IMR-90 (cell line): ENCODE data around the gene SYCP3. TPM values are rescaled to one million over a fixed set of nuclear protein-coding genes. Genes with fewer than 3 reads are reported as not detected.

ENCODE experiments used
- ATAC-seq: fragments of 200-7000 bp; cut with Tn5 transposase; 2 replicates; pipeline ENCODE4 v1.9.1; 2020; ENCODE audit warnings: low read depth, mild to moderate bottlenecking, moderate library complexity
- BruUV-seq: library from RNA; stranded (reverse); fragments of 400-500 nt; replicated peaks from 2 replicates; lab custom pipeline; 2021; lab: Mats Ljungman, UMichigan
- CTCF ChIA-PET: fragments of 300-600 bp; formaldehyde crosslinking; extraction: SDS; loops from one replicate; lab custom pipeline; 2021; ENCODE audit warnings: antibody characterized with exemption; lab: Yijun Ruan, JAX
- POLR2A ChIA-PET: fragments of 300-600 bp; sonication (Branson Sonifier 250); formaldehyde crosslinking; loops from one replicate; lab custom pipeline; 2022; ENCODE audit warnings: antibody characterized with exemption; ENCODE audit not compliant: unreplicated experiment; lab: Charles Lee
- DNase-seq: peaks from one replicate; pipeline ENCODE4 v3.0.0; 2013
- H2AFZ ChIP-seq: replicated peaks from 2 replicates; pipeline ENCODE3; 2013; ENCODE audit warnings: low read length, mild to moderate bottlenecking; ENCODE audit not compliant: poor library complexity
- H2AK5ac ChIP-seq: 2 replicates; pipeline ENCODE4 v1.6.1; 2013; ENCODE audit warnings: low read depth, low read length, inconsistent platforms
- H2AK9ac ChIP-seq: replicated peaks from 2 replicates; pipeline ENCODE3; 2013; ENCODE audit warnings: mild to moderate bottlenecking, low read depth, low read length, moderate library complexity; ENCODE audit not compliant: poor library complexity
- H2BK120ac ChIP-seq: 2 replicates; pipeline ENCODE4 v1.6.1; 2013; ENCODE audit warnings: low read depth, low read length, inconsistent platforms
- H2BK15ac ChIP-seq: 3 replicates; pipeline ENCODE4 v1.6.1; 2013; ENCODE audit warnings: low read depth, low read length, inconsistent platforms
- H2BK20ac ChIP-seq: 2 replicates; pipeline ENCODE4 v1.6.1; 2013; ENCODE audit warnings: low read depth, mild to moderate bottlenecking, inconsistent platforms, low read length, moderate library complexity
- H2BK5ac ChIP-seq: 2 replicates; pipeline ENCODE4 v1.6.1; 2013; ENCODE audit warnings: mild to moderate bottlenecking, low read depth, low read length, inconsistent platforms; ENCODE audit not compliant: poor library complexity, severe bottlenecking
- H3K14ac ChIP-seq: replicated peaks from 2 replicates; pipeline ENCODE4 v1.6.1; 2013; ENCODE audit warnings: low read depth, low read length, inconsistent platforms
- H3K18ac ChIP-seq: 2 replicates; pipeline ENCODE4 v1.6.1; 2013; ENCODE audit warnings: low read depth, low read length, control low read depth
- H3K23ac ChIP-seq: 2 replicates; pipeline ENCODE4 v1.6.1; 2013; ENCODE audit warnings: low read depth, low read length, inconsistent platforms
- H3K27ac ChIP-seq: 2 replicates; pipeline ENCODE4 v1.5.1; 2013; ENCODE audit warnings: mild to moderate bottlenecking, control low read depth, low read length; ENCODE audit not compliant: insufficient read depth
- H3K27me3 ChIP-seq: 2 replicates; pipeline ENCODE4 v1.6.1; 2013; ENCODE audit warnings: low read length; ENCODE audit not compliant: control insufficient read depth, insufficient read depth
- H3K36me3 ChIP-seq: 2 replicates; pipeline ENCODE4 v1.6.1; 2013; ENCODE audit warnings: low read length, mixed read lengths; ENCODE audit not compliant: control insufficient read depth, insufficient read depth
- H3K4ac ChIP-seq: 2 replicates; pipeline ENCODE4 v1.6.1; 2013; ENCODE audit warnings: low read depth, low read length, inconsistent platforms
- H3K4me1 ChIP-seq: 2 replicates; pipeline ENCODE4 v1.6.1; 2013; ENCODE audit warnings: low read length, mixed read lengths; ENCODE audit not compliant: control insufficient read depth, insufficient read depth
- H3K4me2 ChIP-seq: 2 replicates; pipeline ENCODE4 v1.6.1; 2013; ENCODE audit warnings: low read depth, mild to moderate bottlenecking, control low read depth, low read length, moderate library complexity
- H3K4me3 ChIP-seq: 2 replicates; pipeline ENCODE4 v1.5.1; 2013; ENCODE audit warnings: low read depth, mild to moderate bottlenecking, control low read depth, low read length, moderate library complexity; ENCODE audit not compliant: insufficient read depth
- H3K56ac ChIP-seq: 2 replicates; pipeline ENCODE4 v1.6.1; 2013; ENCODE audit warnings: low read length, inconsistent platforms; ENCODE audit not compliant: insufficient read depth; ENCODE audit errors: extremely low read depth
- H3K79me1 ChIP-seq, 2 experiments: 2 replicates each; pipeline ENCODE4 v1.6.1; 2013; ENCODE audit warnings: low read length in 2 of 2, inconsistent platforms in 1 of 2, low read depth in 1 of 2
- H3K9ac ChIP-seq: 2 replicates; pipeline ENCODE4 v1.6.1; 2013; ENCODE audit warnings: low read depth, low read length, control low read depth
- H3K9me1 ChIP-seq: 2 replicates; pipeline ENCODE4 v1.6.1; 2013; ENCODE audit warnings: low read length, inconsistent platforms; ENCODE audit not compliant: insufficient read depth
- H3K9me3 ChIP-seq: 2 replicates; pipeline ENCODE4 v1.6.1; 2013; ENCODE audit warnings: low read length; ENCODE audit not compliant: control insufficient read depth, insufficient read depth
- H4K20me1 ChIP-seq: 2 replicates; pipeline ENCODE4 v1.6.1; 2013; ENCODE audit warnings: low read length, inconsistent platforms; ENCODE audit not compliant: insufficient read depth
- H4K5ac ChIP-seq: 2 replicates; pipeline ENCODE4 v1.6.1; 2013; ENCODE audit warnings: mild to moderate bottlenecking, low read depth, low read length, control low read depth
- H4K8ac ChIP-seq, 2 experiments: 2 replicates each; pipeline ENCODE4 v1.6.1; 2013; ENCODE audit warnings: low read depth in 2 of 2, low read length in 2 of 2, control low read depth in 1 of 2, inconsistent platforms in 1 of 2
- H4K91ac ChIP-seq: 2 replicates; pipeline ENCODE4 v1.6.1; 2013; ENCODE audit warnings: low read depth, low read length, inconsistent platforms; ENCODE audit not compliant: insufficient read depth
- ELK1 ChIP-seq: fragments of 150-350 bp; IDR thresholded peaks from 2 replicates; pipeline ENCODE4 v1.6.1; 2016; ENCODE audit warnings: low read depth, mild to moderate bottlenecking, low read length, moderate library complexity, borderline replicate concordance
- USF2 ChIP-seq: fragments of 150-350 bp; IDR thresholded peaks from 2 replicates; pipeline ENCODE4 v1.6.1; 2017; ENCODE audit warnings: mild to moderate bottlenecking, antibody characterized with exemption, low read length, low read depth
- WGBS, 2 experiments: methylation state at CpG; one replicate each; pipeline versions ENCODE4 v1.1.5 to v1.1.7; 2013; ENCODE audit warnings: missing lambda C conversion rate in 2 of 2; ENCODE audit not compliant: insufficient read length in 1 of 2; ENCODE audit errors: extremely low coverage in 2 of 2; 5-methylcytosine and 5-hydroxymethylcytosine counted together
- dilution Hi-C: fragments of 300-500 bp; cut with HindIII; formaldehyde crosslinking; loops from one replicate; pipeline ENCODE4 v1.14.3; 2018; ENCODE audit warnings: low sequenced_read_pairs; ENCODE audit not compliant: unreplicated experiment
- in situ Hi-C: fragments of 300-500 bp; cut with MboI; formaldehyde crosslinking; loops from 3 replicates; pipeline ENCODE4 v1.14.3; 2019; ENCODE audit warnings: low sequenced_read_pairs, inconsistent platforms, mixed read lengths
- intact Hi-C: fragments of 100-400 bp; cut with micrococcal nuclease; formaldehyde crosslinking; loops from 2 replicates; pipeline ENCODE4 v1.10.0; 2022
- polyA plus RNA-seq, 3 experiments: library from polyadenylated mRNA; depleted of rRNA; stranded (reverse); fragments of >200 nt; gene quantifications; 2 replicates each; pipeline ENCODE4 v1.2.3, GENCODE V29; 2012; ENCODE audit warnings: low replicate concordance in 1 of 3
- total RNA-seq: library from RNA; depleted of rRNA; stranded (reverse); fragments of >200 nt; gene quantifications from 2 replicates; pipeline ENCODE4 v1.2.3, GENCODE V29; 2012

The SYCP3 gene
- total and polyA plus RNA-seq, 2 of the 4 experiments (the other 2 are of a cell fraction) = 0.07 TPM; not detected in 1

- ATAC-seq = no peak
- H3K4me2 ChIP-seq = no peak overlapping the region
- H2BK20ac ChIP-seq = no peak overlapping the region
- no peak overlapping the region for H2BK5ac ChIP-seq
- in situ Hi-C loops = no loop called here
- no peak for TF ChIP-seq ELK1
- no peak for TF ChIP-seq USF2
- H2AFZ ChIP-seq = no peak overlapping the region
- dilution Hi-C loops = no loop called here
- DNase-seq = no peak
- H2BK15ac ChIP-seq = no peak overlapping the region
- no peak overlapping the region for H3K23ac ChIP-seq
- ChIA-PET POLR2A (no interaction called here), CTCF (no interaction called here)
- no peak overlapping the region for H3K56ac ChIP-seq
- H4K91ac ChIP-seq = no peak overlapping the region
- no peak overlapping the region for H4K5ac ChIP-seq
- no peaks in the 10 kb centered on the region for H3K36me3 ChIP-seq
- no peak overlapping the region for H3K4me3 ChIP-seq
- H3K27ac ChIP-seq = no peak overlapping the region
- BruUV-seq = no TSS peak
- no peak overlapping the region for H3K9ac ChIP-seq
- no peaks in the 10 kb centered on the region for H3K79me1 ChIP-seq
- H2BK120ac ChIP-seq = no peak overlapping the region
- no CpG with 5 or more reads among the region's 1 CpG for WGBS, 2 experiments
- no peaks in the 10 kb centered on the region for H3K9me1 ChIP-seq
- intact Hi-C loops = no loop called here
- peaks cover 5% of the 10 kb centered on the region for H3K4me1 ChIP-seq
- H3K27me3 ChIP-seq = no peaks in the 10 kb centered on the region
- no peak overlapping the region for H2AK5ac ChIP-seq
- H2AK9ac ChIP-seq = no peak overlapping the region
- no peak overlapping the region for H4K8ac ChIP-seq
- H3K14ac ChIP-seq = no peak overlapping the region
- H4K20me1 ChIP-seq = no peaks in the 10 kb centered on the region
- H3K18ac ChIP-seq = no peak overlapping the region
- no peak overlapping the region for H3K4ac ChIP-seq
- H3K9me3 ChIP-seq = peaks cover 2% of the 10 kb centered on the region
Observed at GRCh38 chr12:101691503-101692096, 47.7 kb downstream of the SYCP3 start.
